Ecto neural progenitor cell (in vitro differentiated cells): ENCODE data around the gene DPF3.
A peak's percentile ranks its signal among the peaks of the same experiment; 100 is the strongest.

Source experiments
- DNase-seq: peaks from one replicate; pipeline ENCODE4 v3.0.0-alpha.2; 2018; ENCODE audit warnings: low spot score

The DPF3 gene

GRCh38 chr14:72893636-72894322 is at the start of gene DPF3:
Gene DPF3 (minus strand): TSS chr14:72894101. CDS start chr14:72894088, 13 bp downstream.
- DNase-seq: peak; percentile 96

GRCh38 chr14:72942934-72943333 is 49.0 kb upstream of the DPF3 start:
- DNase-seq: no peak

DNA sequence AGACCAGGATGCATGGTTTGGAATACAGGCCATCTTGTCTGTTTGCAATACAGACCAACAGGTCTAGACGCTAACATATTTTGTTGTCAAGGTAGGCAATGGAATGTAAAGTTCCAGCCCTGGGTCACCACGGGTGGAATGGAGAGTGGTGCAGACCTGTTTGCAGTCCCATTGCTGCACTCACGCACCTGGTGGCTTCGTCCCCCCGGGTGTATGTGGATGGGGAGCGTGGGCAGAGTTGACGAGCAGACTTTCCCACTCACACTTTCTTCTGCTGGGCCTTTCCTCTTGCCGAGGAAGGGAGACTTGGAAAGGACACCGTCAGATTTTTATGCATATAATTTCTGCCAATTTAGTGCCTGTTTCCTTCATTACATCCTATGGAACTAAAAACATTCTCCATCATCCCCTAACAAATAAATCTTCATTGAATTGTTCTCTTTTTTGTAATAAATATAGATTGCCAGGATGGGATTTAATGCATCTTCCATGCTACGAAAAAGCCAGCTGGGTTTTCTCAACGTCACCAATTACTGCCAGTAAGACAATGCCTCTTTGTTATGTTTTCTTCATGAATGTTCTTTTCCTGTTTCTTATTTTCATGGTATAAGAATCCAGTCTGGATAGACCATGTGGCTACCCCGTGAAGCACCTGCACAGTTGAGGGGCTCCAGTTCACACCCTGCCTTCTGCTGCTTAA is 47.5 kb upstream of the DPF3 start:
- no peak for DNase-seq

- no peak for DNase-seq
These were observed 45.7 kb upstream of the DPF3 start for GRCh38 chr14:72939630-72940029.

GRCh38 chr14:72932893-72933292 is 39.0 kb upstream of the DPF3 start:
- no peak for DNase-seq

DNA sequence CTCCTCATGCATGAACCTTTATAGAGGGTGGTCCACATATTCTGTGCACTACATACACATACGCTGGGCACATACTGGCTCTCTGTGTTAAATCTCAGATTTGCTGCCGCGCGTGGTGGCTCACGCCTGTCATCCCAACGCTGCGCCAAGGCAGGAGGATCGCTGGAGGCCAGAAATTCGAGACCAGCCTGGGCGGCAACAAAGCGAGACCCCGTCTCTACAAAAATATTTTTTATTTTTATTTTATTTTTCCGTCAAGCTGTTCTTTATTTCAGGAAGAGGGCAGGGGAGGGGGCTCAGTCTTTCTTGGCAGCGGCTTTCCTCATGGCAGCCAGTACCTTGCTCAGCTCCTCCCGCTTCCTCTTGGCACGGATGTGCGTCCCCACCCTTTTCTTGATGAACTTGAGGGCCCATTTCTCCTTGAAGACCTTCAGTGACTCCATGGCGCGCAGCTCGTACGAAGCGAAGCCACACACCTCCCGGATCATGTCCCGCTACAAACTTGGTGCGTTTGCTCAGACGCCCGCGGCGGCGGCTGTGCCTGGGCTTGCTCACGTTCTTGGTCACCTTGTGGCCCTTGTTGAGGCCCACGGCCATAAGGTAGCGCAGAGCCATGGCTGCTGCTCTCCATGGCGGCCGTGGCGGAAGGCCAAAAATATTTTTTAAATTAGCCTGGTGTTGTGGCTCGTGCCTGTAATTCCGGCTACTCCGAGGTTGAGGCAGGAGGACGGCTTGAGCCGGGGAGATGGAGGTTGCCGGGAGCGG is 35.6 kb upstream of the DPF3 start:
- DNase-seq: no peak

GRCh38 chr14:72928872-72929271 is 35.0 kb upstream of the DPF3 start:
- DNase-seq: no peak

DNA sequence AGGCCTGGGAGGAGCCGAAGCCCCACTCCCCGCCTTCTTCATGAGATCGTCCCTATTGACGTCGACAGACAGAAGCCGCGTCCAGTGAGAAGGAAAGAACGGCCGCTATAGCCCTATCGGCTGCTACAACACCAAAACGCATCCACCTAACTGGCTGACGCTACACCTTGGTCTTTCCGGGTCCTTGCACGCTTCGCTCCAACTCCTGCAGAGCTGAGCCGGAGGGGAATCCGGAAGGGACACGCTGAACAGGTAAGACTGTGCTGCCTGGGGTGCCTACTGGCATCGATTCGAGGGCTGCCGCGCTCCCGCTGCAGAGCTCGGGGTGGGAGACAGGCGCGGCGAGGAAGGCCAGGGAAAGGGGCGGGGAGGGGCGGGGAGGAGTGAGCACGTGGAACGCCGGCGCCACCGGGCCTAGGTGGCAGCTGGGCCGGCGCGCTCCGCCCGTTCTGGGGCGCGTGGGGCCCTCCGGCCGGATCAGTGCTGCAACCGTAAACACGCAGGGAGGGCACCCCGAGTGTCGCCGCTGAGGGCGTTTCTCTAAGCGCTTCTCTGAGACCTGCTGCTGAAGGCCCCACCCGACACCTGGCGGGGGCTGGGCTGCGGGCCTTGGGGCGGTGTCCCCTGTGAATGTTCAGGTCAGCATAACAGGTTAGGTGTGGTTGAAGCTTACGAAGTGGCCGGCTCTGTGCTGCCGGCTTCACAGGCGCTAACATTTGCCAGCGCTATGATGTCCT is 32.6 kb upstream of the DPF3 start, which contains the start of gene DCAF4:
Gene DCAF4 (plus strand): TSS at position 173 of the 737 bp plus-strand sequence. CDS start 11,515 bp downstream, outside the sequence.
- peak; percentile 97 for DNase-seq

DNA sequence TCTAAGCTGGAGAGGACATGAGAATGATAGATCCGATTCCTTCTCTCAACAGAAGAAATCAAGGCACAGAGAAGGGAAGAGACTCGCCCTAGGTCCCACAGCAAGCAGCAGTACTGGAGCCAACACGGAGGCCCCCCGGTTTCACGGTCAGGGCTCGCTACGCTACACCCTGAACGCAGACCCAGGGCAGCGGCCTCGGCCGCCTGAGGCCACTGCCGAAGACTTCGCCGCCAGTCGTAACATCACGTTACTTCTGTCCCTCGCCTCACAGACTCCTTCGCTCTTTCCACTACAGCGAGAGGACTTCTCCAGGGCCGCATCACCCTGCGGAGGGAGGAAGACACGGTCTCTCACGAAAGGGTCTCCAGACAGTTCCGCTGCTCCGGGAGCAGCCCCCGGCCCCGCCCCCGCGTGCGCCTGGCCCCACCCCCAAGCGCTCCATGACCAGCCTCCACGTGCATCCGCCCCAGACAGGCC is 32.0 kb upstream of the DPF3 start:
- no peak for DNase-seq

DNA sequence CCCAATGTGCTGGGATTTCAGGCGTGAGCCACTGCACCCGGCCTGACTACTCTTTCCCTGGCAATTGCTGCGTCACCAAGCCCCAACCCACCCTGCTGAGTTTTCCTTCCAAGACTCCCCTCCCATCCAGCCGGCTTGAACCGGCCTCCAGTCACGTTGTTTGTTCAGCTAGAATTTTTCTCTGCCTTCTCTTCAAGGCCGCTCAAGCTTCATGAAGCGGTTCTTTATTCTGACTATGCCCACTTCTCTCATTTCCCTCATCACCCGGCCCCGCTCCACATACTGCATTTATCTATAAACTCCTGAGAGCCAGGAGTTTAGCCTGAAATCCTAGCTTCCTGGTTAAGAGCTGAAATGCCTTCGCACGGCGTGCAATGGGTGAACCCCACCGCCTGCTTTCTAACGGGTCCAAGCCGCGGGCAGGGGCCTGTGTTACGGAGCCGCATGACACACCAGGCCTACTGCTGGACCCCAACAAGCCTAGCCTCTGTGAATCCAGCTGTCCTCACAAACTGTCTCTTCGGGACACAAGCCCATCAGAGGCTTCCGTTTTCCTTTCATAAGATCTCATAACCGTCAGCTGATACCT is 31.4 kb upstream of the DPF3 start:
- DNase-seq: no peak

- DNase-seq: no peak
These were observed 30.4 kb upstream of the DPF3 start for GRCh38 chr14:72924337-72924736.

DNA sequence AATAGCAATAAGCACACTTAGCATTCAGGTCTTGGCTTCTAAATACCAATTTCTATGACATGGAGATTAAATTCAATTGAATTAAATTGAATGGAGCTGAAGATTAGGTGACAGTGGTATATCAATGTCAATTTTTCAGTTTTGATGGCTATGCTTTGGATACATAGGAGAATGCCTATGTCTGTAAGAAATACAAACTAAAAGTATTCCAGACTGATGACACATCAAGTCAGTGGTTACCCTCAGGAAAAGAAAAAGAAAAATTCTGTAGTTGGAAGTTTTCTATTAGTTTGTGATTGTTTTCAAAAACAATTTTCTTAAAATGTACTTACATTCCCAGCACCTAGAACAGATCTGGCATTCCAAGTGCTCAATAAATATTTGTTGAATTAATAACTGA is 27.5 kb upstream of the DPF3 start:
- DNase-seq: no peak

DNA sequence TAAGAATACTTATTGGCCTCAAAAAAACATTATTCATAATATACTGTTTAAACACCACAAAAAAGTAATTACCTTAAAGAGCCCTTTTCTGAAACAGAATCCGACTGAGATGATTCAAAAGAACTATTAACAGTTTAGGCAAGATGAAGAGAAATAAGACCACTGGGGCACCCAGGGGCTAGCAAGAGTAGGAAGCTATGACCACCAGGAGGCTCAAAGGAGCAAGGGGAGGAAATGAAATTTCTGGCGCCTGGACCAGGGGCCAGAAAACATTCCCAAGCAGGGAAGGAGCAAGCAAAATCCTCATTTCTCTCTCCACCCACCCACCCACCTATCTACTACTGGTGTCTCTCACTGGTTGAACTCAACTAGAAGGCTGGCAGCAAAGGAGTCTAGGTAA is 26.1 kb upstream of the DPF3 start:
- no peak for DNase-seq

GRCh38 chr14:72917094-72917802 is 23.3 kb upstream of the DPF3 start:
- DNase-seq: no peak

DNA sequence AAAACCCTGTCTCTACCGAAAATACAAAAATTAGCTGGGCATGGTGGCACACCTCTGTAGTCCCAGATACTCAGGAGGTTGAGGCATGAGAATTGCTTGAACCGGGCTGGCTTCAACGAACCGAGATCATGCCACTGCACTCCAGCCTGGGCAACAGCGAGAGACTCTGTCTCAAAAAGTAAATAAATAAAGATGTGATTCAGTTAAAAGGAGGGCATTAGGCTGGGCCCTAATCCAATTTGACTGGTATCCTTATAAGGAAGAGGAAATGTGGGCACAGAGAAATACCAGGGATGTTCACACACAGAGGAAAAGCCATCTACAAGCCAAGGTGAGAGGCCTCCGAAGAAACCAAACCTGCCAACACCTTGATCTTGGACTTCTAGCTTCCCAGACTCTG is 22.3 kb upstream of the DPF3 start:
- DNase-seq: no peak

GRCh38 chr14:72913809-72914208 is 19.9 kb upstream of the DPF3 start:
- DNase-seq: no peak

DNA sequence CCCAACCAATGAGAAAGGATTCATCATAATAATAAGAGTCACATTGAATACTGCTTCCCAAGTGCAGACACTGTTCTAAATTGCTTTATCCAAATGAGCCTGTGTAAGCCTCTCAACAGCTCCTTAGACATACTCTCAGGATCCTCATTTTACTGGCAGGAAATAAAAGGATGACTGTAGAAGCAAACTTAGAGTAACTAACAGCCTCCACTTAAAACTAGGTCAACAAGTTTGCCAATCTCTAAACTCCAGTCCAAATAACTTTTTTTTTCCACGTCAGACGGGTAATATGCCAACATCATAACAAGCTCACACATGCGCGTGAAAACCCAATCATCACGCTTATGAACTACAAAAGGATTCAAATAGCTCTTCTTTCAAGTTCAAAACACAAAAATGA is 15.3 kb upstream of the DPF3 start:
- DNase-seq: no peak

DNA sequence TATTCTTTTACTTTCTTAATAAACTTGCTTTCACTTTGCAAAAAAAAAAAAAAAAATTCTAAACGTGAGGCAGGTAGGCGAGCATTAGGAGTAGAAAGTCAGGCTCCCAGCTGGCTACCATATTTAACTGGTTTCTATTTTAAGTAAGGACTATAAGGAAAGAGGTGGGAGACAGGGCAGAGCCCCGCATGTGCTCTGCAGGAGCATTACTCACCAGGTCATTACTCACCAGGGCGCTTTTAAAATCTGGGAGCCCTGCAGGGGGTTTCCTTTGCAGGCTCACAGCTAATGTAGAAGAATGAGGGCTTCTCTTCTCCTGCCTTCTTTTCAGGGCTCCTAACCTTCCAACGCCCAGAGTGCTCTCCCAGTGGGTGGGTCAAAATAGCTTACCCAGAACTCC is 14.0 kb upstream of the DPF3 start:
- DNase-seq: no peak

DNA sequence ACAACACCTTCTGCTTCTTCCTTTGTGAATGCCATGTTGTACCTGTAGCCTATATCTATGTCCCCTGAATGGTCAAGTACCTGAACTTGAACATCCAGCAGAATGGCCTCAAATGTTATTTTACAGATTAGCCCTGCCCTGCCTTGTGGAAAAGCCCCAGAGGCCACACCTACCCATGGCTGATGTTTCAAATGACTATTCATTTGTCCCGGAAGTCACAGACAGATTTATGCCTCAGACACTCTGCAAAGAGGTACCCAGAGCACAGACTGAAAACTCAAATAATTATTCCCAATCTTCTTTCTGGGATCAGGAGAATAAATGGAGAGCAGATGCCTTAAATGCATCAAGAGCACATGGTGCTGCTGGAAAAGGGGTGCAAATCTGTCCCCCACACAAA is 13.0 kb upstream of the DPF3 start:
- no peak for DNase-seq

- DNase-seq: no peak
These were observed 12.4 kb upstream of the DPF3 start for GRCh38 chr14:72906316-72906715.
